Chondrocyte (in vitro differentiated cells): Measurements from ENCODE around the gene RAP1GAP2. TPM values are rescaled to one million over a fixed set of nuclear protein-coding genes. Genes with fewer than 3 reads are reported as not detected.

Experiments
- DNase-seq: peaks from one replicate; pipeline ENCODE4 v3.0.0; 2021; ENCODE audit warnings: mixed read lengths, low spot score
- H3K27ac Mint-ChIP-seq: one replicate; pipeline ENCODE4 v1.8.0; 2021; ENCODE audit warnings: mild to moderate bottlenecking, moderate library complexity, mixed read lengths; ENCODE audit not compliant: unreplicated experiment
- H3K27me3 Mint-ChIP-seq: 2 replicates; pipeline ENCODE4 v1.8.0; 2021; ENCODE audit warnings: low read depth, mixed read lengths
- H3K36me3 Mint-ChIP-seq: 2 replicates; pipeline ENCODE4 v1.8.0; 2021; ENCODE audit warnings: low read depth, mixed read lengths
- H3K4me1 Mint-ChIP-seq: 2 replicates; pipeline ENCODE4 v1.8.0; 2021; ENCODE audit warnings: low read depth, mild to moderate bottlenecking, mixed read lengths
- H3K4me3 Mint-ChIP-seq: one replicate; pipeline ENCODE4 v1.8.0; 2021; ENCODE audit warnings: mild to moderate bottlenecking, moderate library complexity, mixed read lengths; ENCODE audit not compliant: unreplicated experiment
- H3K9me3 Mint-ChIP-seq: 2 replicates; pipeline ENCODE4 v1.8.0; 2021; ENCODE audit warnings: low read depth, mixed read lengths
- CTCF ChIP-seq: fragments of 200-600 bp; sonication (generic); IDR thresholded peaks from 2 replicates; pipeline ENCODE4 v1.5.0; 2021; ENCODE audit warnings: antibody characterized with exemption, mild to moderate bottlenecking, moderate library complexity
- total RNA-seq: library from RNA; stranded (reverse); gene quantifications from 3 replicates; pipeline ENCODE4 v1.2.1, GENCODE V29; 2021

RAP1GAP2 gene
- total RNA-seq, 1 donor from 2014 or later, result 3.4 TPM

DNA sequence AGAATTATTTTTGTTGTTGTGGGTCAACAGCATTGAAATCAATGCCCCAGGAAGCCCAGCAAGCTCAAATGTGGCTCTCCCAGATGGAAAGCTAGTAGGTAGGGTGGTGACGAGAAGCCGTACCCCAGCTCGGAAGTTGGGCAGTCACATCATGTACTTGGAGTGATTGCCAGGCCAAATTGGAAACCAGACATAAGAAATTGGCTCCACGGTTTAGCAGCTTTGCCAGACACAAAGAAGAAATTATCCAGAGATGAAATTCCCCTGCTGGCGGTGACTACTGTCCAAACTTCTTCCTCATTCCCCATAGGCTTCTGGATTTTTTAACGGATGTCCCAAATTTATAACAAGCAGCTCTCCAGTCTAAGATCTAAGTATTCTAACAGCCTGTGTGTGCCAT lies 171.3 kb downstream of the RAP1GAP2 start:
- DNase-seq, result no peak
- Mint-ChIP-seq H3K4me1 (peaks cover 18% of the 10 kb centered on the region), H3K9me3 (no peaks in the 10 kb centered on the region), H3K27me3 (no peaks in the 10 kb centered on the region), H3K27ac (no peak overlapping the region), H3K4me3 (no peak overlapping the region), H3K36me3 (no peaks in the 10 kb centered on the region)
- no peak for TF ChIP-seq CTCF

DNA sequence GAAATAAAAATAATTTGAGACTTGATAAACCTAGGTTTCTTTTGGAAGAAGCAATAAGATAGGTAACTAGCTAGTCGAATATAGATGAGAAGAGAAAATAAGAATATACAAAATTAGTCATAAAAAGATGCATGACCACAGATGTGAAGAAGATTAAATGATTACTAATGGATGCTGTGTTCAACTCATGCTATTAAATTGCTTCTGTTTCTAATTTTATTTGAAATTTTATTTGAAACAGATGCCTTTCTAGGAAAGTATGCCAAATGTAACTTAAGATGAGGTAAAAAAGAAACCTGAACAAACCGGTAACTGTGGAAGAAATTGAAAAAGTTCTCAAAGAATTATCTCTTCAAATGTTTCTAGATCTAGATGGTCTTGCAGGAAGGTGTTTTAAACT lies 175.6 kb downstream of the RAP1GAP2 start:
- H3K27me3 Mint-ChIP-seq, result no peaks in the 10 kb centered on the region
- H3K9me3 Mint-ChIP-seq, result peaks cover 4% of the 10 kb centered on the region
- no peak for TF ChIP-seq CTCF

DNA sequence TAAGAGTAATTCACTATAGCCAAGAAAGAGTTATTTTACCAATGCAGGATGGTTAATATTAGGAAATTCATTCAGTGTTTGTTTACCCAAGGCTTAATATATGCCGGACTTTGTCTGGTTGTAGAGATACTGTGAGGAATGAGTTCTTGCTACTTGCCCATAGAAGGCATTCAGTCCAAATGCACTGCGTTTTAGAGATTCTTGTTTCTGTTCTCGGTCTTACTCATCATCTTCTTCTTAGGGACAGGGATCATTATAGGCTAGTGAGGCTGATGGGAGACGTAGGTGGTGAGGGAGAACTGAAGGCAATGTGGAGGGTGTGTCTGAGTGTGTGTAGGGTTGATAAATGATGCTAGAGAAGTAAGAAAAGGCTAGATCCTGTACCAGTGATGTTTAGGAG lies 176.5 kb downstream of the RAP1GAP2 start:
- Mint-ChIP-seq H3K36me3 (peaks cover 3% of the 10 kb centered on the region), H3K27me3 (no peaks in the 10 kb centered on the region), H3K4me1 (peaks cover 3% of the 10 kb centered on the region), H3K27ac (no peak overlapping the region), H3K4me3 (no peak overlapping the region), H3K9me3 (peaks cover 4% of the 10 kb centered on the region)
- no peak for DNase-seq
- TF ChIP-seq CTCF, result no peak

More for the DNA sequence above, 175.6 kb downstream of the RAP1GAP2 start:
- peaks cover 3% of the 10 kb centered on the region for H3K36me3 Mint-ChIP-seq
- no peak overlapping the region for H3K4me3 Mint-ChIP-seq
- H3K4me1 Mint-ChIP-seq, result no peaks in the 10 kb centered on the region
- DNase-seq, result no peak
- no peak overlapping the region for H3K27ac Mint-ChIP-seq

DNA sequence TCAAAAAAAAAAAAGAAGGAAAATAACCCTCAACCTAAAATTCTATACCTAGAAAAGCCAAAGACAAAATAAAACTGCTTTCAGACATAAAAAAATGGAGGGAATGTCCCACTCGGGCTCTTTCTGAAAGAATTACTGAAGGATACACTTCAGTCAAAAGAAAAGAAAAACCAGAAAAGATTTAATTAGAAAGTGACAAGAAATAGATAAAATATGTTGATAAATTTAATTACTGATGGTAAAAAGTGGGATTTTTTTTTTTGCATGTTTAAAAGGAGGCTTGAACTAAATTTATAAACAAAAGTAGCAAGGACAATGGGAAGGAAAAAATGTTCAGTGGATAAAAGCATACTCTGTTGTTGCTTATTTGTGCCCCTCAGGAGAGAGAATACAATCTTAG lies 178.1 kb downstream of the RAP1GAP2 start:
- DNase-seq, result no peak
- H3K27me3 Mint-ChIP-seq, result no peaks in the 10 kb centered on the region
- H3K36me3 Mint-ChIP-seq, result peaks cover 3% of the 10 kb centered on the region
- peaks cover 3% of the 10 kb centered on the region for H3K4me1 Mint-ChIP-seq
- H3K9me3 Mint-ChIP-seq, result peaks cover 4% of the 10 kb centered on the region
- H3K4me3 Mint-ChIP-seq, result no peak overlapping the region
- no peak overlapping the region for H3K27ac Mint-ChIP-seq
- no peak for TF ChIP-seq CTCF

DNA sequence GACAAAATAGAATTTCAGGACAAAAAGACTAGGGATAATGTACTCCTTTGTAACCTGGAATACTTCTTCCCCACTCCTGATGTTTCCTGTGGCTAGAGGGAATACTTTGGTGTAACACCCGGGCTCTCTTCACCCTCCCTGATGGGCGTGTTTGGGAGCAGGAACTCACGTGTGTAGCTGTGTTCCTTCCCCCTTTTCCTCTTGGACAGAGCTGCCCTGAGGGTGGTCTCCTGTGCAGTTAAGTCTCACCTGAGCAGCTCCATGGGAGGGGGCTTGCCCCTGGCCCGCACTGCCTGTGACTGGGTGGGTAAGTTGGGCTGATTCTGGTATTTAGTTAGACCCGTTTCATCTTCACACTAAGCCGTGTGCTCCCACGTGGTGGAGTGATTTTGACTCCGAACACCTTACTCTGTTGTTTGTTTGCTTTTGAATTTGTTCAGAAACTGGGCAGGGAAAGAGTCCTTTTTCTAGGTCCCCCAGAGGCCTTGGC lies 179.3 kb downstream of the RAP1GAP2 start:
- peaks cover 4% of the 10 kb centered on the region for H3K9me3 Mint-ChIP-seq
- no peak overlapping the region for H3K27ac Mint-ChIP-seq
- H3K27me3 Mint-ChIP-seq, result no peaks in the 10 kb centered on the region
- H3K4me3 Mint-ChIP-seq, result no peak overlapping the region
- TF ChIP-seq CTCF, result no peak
- H3K36me3 Mint-ChIP-seq, result peaks cover 3% of the 10 kb centered on the region
- DNase-seq, result no peak
- peaks cover 3% of the 10 kb centered on the region for H3K4me1 Mint-ChIP-seq
